Measurements from ENCODE around the gene XYLT2.

The XYLT2 gene

DNA sequence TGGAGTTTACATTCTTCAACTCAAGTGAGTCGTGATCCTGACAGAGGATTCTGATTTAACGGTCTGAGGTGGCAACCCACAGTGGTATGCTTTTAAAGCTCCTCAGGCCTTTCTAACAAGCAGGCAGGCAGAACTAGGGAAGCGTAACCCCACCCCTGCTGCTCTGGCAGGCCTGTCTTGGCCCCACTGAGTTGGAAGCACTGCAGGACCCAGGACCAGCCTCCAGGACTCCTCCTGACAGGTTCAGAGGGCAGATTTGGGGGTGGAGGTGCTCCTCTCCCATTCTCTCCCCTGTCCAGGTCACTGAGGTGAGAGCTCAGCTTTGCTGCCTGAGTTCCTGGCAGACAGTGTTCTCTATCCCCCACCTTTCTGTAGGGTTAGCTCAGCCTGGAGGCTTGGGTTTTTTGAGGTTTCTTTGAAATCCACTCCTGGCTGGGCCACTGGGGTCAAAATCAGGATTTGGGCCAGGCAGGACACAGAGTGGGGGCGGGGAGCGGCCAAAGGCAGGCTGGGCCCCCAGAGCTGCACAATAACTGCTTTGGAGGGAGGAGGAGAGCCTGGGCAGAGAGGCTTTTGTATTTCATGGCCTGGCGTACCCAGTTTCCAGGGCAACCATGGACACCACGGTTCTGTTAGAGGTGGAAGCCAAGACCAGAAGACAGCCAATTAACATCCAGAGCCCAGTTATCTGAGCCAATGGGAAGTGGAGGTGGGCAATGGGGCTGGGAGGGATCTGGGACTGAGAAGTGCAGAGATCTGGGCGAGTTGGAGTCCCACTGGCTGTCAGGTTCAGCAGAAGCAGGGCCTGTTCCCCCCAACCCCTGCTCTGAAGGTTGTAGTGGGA lies 17.5 kb downstream of the XYLT2 start:
- DNase-seq (ENCODE audit: low spot score): peak; percentile 79

DNA sequence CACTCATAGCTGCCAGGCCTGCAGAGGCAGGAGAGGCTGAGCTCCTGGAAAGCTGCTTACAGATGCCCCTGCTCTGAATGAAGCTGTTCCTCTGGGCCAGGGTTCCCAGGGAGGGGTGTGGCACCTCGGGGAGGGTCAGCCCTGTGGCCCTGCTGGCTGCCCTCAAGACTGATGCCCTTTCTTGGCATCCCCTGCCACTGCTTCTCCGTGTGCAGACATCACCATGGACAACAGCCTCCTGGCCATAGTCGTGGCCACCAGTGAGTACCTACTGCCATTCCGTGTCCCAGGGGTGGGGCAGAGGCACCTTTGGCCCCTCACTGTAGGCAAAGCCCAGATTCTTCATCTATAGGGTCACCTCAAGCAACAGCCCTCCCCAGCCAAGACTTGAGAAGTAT lies 18.1 kb downstream of the XYLT2 start:
- DNase-seq (ENCODE audit: low spot score): no peak

DNA sequence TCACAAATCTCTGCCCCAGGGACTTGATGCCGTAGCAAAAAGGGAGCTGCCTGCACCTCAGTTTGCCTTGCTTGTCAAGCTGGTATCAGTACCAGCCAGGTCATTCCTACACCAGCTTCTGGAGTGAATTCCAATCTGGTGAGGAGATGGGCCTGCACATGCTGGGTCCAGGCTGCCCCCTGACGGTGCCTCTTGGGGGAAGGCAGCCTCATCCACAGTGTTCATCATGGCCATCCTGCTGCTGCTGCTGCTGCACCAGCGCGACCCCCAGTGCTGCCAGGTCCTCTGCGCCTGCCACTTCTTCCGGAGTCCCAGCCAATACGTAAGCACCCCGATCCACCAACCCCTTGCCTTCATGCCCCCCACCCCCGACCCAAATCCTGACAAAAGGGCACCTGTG lies 18.8 kb downstream of the XYLT2 start:
- DNase-seq (ENCODE audit: low spot score): no peak

DNA sequence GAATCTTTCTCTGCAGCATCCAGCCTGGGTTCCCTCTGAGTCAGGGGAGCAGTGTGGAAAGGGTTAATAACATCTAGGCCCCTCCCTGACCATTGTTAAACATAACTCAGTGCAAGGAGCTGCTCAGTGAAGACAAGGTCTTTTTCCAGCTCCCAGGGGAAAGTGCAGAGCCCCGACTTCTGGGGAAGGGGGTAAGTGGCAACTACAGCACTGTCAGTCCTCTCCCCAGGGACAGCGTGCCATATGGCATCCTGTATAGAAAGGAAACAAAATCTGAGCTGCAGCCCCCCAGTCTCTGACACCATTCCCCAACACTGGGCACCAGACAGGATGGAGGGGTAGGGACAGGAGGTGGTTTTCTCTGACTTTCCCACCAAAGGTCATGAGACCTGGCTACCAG lies 19.2 kb downstream of the XYLT2 start:
- DNase-seq (ENCODE audit: low spot score): no peak

DNA sequence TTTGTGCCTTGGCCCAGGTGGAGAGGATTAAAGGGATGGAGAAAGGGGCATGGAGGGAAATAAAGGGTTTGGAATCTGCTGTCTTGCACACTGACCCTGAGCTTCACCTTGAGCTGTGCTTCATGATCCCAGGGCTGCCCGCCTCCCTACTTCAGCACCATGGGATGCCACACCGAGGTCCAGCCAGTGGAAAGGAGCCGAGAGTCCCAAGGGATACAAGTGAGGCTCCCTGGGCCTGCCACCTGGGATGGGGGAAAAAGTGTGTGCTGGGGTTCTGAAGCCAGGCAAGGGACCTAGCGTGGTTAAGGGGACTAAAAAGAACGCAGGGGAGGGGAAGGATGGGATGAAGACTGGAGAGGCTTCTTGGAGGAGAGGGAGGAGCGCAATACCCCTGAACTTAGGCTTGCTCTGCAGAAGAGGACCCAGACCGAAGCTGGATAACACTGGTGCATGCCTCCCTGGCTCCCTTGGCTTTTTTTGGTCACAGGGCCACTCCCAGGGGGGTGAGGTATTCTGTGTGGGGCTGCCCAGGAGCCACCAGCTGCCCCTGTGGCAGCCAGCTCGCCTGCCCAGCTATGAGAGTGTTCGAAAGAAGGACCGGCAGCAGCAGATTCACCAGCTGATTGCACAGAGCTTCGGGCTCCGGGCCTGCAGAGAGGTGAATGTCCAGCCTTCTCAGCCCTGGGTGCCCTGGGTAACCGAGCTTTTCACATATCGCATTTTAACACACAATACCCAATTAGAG lies 19.9 kb downstream of the XYLT2 start:
- DNase-seq (ENCODE audit: low spot score): no peak

DNA sequence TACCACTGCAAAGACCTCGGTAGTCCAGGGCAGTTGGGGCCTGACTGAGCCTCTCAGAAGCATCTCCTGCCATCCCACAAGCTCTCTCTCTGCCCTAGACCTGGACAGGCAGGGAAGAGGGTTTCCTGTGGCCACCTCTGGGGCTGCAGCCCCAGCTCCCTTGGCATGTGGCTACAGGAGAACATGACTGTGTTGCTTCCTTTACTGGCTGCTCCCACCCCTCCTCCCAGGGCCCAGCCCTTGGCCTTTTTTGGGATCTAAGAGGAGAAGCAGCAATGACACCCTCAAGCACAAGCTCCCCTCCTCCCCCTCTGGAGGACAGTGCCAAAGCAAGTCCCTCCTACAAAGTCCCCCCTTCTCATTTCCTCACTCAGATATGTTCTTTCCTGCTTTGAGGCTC lies 21.5 kb downstream of the XYLT2 start:
- DNase-seq (ENCODE audit: low spot score): no peak

DNA sequence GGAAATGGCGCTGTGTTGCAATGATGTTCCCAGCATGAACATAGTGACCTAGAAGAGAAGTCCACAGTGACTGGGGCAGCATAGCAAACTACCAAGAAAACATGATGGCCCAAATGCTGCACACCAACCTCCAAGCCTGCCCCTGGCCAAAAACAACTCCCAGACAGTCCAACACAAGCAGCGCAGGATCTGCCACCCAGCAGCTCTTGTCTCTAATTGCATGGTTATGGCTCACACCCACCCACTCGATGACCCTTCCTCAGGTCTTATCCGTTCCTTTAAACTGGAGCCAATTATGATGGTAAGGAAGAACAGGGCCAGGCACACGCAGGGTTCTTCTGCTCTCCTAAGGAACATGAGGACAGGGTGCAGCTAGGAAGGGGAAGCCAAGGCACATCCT lies 24.1 kb downstream of the XYLT2 start:
- DNase-seq (ENCODE audit: low spot score): no peak

DNA sequence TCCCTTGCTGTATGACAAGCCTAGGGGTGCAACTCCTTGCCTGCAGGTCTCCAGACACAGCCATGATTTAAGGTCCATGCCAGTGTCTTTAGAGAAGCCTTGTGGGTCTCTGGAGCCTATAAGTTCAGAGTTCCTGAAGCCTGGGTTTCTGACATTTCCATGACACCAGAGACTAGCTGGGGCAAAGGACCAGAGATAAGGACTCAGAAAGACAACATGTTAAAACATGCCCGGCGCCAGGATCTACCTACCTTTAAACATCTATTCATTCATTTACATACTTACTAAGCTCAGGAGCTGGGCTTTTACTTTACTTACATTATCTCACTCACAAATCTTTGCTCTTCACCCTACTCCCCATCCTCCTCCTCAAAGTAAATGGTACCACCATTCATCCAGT lies 25.6 kb downstream of the XYLT2 start:
- no peak for DNase-seq (ENCODE audit: low spot score)

DNA sequence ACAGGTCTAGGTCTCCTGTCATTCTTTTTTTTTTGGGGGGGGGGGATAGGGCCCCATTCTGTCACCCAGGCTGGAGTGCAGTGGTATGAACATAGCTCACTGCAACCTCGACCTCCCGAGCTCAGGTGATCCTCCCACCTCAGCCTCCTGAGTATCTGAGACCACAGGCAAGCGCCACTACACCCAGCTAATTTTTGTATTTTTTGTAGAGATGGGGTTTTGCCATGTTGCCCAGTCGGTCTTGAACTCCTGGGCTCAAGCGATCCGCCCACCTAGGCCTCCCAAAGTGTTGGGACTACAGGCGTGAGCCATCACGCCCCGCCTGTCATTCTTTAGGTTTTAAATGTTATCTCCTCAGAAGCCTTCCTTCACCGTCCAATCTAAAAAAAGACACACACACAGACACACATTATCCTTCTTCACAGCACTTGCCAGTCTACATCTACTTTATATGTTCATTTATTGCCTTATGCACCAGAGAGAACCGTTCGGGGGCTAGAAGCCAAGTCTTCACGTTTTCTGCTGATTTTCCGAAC lies 26.4 kb downstream of the XYLT2 start:
- no peak for DNase-seq (ENCODE audit: low spot score)

DNA sequence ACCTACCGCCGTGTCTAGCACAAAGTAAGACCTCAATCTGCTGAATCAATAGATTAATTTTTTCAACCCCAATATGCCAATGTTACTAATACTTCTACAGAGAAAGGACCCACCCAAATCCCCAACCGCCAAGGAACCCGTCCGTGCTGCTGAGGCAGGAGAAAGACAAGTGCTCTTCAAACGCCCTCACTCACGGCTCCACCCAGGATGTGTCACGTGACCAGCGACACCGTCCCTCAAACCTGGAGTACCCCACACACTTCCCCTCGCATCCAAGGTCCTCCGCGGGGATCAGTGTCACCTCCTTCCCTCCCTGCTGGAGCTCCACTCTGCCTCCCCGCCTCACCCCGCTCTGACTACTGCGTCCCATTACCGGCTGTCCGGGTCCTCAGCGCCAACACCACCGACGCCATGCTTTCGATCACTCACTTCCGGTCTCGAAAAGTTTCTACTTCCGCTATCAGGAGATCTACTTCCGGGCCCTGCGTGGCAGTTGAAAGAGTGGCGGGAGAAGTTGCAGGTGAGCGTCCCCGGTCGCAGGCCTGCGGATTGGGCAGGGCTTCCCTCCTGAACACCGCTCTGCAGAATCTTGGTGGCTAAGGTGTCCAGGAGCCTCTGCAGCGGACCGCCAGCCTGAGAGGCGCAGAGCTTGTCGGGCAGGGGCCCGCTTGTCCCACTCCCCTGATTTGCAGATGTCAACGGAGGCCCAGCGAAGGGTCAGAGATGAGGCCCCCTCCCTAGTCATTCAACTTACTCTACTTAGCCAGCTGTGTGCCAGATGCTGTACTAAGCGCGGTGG lies 27.0 kb downstream of the XYLT2 start, which contains the start of the genes EME1 and MRPL27:
EME1 (plus strand) TSS at position 472 of the 799 bp plus-strand sequence. CDS start 1,980 bp downstream, outside the sequence.
MRPL27 (minus strand) TSS at position 427 of the 799 bp plus-strand sequence; CDS start at position 413, 14 bp downstream.
- DNase-seq (ENCODE audit: low spot score): peak; percentile 93

DNA sequence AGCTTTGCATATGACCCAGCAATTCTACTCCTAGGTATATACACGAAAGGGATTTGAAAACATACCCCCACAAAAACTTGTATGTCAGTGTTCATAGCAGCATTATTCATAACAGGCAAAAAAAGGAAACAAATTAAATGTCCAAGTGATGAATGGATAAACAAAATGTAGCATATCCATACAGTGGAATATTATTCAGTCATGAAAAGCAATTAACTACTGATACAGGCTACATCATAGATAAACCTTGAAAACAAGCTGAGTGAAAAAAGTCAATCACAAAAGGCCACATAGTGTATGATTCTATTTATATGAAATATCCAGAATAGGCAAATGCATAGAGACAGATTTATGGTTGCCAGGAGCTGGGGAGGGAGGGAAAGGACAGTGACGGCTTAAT lies 27.8 kb downstream of the XYLT2 start:
- no peak for DNase-seq (ENCODE audit: low spot score)

DNA sequence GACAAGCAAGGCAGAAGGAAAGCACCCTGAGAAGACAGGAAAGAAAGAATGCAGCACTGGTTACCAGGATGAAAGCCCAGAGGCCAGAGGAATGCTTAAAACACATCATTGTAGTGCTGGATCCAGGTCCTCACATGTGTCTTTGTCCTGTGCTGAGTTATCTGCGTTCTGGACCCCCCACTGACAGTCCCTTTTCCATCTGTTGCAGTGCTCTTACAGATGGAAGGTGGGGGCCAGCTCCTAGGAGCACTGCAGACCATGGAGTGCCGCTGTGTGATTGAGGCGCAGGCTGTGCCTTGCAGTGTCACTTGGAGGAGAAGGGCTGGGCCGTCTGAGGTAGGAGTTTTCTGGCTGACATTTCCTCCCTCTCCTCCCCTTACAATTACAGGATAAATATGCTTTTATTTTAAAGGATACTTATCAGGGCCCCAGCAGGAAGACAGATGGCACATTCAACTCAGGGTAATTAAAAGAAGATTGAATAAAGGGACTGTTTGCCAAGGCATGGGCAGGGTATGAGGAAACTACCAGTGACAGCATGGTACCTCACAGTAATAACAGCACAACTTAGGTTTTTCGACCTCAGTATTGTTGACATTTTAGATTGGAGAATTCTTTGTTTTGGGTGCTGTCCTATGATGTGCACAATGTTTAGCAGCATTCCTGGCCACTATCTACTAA lies 30.1 kb downstream of the XYLT2 start:
- no peak for DNase-seq (ENCODE audit: low spot score)

DNA sequence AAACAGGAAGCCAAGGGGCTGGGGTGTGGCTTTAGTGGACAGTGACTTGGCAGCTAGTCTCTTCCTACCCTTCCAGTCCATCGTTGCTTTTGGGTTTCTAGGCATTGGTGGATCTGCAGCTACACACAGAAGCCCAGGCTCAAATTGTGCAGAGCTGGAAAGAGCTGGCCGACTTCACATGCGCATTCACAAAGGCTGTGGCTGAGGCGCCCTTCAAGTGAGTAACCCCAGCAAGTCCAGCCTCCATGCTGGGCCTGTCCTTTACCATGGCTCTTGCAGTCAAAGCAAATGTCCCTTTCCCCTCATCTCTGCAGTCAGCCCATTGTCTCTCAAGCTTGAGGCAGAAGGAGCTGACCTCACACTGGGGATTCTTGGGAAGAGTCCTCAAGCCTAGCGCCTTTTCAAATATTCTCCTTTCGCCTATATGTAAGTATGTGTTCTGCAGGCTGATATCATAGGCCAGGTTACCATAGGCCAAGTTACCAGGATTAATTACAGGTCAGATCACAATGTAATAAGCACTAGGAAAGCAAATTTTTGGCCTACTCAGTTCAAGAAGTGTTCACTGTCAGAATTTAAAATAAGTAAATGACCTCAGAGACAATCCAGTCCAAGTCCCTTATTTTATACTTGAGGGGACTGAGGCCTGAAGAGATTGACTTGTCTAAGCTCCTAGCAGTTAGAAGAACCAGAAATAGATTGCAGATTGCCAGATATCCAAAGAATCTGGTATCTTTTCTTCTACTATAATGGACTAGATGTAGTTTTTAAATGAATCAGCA lies 33.6 kb downstream of the XYLT2 start:
- DNase-seq (ENCODE audit: low spot score): no peak

DNA sequence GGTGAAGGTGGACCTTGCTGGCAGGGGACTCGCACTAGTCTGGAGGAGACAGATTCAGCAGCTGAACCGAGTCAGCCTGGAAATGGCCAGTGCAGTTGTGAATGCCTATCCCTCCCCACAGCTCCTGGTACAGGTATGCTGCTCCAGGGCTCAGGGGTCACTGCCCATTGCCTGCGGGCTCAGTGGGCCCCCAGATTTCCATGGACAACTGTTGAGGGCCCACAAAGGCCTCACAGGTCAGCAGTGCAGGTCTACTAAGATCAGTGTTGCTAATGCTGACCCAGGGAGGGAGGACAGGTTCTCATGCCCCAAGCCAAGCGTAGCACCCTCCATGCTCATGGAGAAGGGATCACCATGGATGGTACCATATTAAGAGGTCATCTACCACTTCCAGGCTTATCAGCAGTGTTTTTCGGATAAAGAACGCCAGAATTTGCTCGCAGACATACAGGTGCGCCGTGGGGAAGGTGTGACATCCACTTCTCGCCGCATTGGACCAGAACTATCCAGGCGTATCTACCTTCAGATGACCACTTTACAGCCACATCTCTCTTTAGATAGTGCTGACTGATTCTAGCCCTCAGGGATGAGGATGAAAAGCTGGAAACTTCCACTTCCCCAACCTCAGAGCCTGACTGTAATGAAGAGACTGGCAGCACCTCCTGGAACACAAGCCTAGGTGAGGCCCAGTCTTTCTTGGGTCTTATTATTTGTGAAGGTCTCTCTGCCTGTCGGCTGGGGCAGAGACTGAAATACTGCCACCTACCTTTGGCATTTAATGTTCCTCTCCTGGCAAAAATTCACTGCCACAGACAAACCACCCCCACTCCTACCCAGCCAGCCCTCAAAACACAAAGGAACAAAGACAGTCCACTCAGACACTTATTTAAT lies 34.7 kb downstream of the XYLT2 start:
- no peak for DNase-seq (ENCODE audit: low spot score)

DNA sequence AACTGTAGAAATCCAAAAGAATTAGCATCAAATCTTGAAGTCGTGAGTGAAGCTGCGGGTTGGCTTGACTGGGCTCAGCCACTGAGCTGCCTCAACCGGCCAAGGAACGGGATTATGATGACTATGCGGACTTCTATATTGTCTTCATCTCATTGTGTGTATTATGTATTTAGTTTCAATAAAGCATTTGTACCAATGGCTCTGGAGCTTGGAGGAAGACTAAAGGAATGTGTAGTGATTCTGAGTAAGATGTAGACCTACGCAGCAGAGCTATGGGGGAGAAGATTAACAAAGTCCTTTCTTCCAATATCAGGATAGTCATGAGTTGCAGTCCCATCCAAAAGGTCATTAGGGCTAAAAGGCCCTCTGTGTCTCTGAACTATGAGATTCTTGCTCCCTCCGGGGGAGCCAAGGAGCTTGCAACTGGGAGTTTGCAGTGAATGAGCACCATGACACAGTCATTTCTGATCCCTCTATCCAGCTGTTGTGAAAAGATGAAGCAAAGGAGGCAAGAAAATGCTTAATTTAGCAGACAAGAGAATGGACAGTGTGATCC lies 35.4 kb downstream of the XYLT2 start:
- DNase-seq (ENCODE audit: low spot score): no peak

DNA sequence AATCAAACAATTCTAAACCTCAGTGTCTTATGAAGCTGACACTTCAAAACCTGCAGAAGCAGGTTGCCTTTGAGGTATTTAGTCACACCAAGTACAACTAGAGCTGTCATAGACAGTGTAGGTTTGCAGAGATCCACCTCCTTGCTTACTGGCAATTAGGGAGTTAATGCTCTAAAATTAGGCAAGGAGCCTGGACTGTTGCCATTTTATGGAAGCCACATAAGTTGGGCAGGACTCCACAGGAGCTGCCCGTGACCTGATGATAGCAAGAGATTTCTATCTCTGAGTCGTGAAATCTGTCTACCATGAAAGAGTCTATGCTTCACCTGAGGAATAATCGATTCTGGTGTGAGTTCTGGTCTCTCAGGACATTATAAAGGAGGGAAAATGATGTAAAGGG lies 36.0 kb downstream of the XYLT2 start:
- DNase-seq (ENCODE audit: low spot score): no peak

DNA sequence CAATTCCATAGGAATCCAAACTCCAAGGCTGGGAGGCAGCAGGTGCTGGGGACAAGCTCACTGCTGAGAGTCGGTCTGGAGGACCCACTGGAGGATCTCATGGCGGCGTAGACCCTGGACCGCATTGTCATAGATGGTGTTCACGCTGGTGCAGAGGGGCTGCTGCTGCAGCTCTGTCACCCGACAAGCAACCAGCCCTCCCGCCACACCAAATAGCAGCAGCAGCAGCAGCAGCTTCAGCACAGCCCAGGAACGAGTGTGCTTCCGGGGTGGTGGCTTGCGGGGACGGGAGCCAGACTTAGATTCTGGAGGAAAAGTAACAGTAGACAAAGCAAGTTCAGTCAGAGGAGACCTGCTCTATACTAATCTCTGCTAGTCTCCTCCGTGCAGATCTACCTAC lies 37.0 kb downstream of the XYLT2 start:
- DNase-seq (ENCODE audit: low spot score): no peak

DNA sequence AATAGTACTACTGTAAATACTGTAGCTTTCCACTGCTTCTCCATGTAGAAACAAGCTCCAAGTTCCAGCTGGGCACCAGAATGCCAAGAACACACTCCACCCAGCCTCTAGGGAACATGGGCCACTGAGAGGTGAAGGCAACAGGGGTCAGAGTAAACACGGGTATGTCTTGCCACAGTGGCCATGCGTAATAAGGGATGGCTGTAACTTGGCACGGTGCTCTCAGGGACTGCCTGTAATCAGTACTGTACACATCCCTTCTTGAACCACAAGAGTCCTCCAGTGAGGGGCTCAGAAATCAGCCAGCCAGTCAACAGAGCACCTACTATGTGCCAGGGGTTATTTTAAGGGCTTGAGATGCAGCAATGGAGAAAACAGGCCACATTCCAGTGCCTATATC lies 40.6 kb downstream of the XYLT2 start:
- no peak for DNase-seq (ENCODE audit: low spot score)

DNA sequence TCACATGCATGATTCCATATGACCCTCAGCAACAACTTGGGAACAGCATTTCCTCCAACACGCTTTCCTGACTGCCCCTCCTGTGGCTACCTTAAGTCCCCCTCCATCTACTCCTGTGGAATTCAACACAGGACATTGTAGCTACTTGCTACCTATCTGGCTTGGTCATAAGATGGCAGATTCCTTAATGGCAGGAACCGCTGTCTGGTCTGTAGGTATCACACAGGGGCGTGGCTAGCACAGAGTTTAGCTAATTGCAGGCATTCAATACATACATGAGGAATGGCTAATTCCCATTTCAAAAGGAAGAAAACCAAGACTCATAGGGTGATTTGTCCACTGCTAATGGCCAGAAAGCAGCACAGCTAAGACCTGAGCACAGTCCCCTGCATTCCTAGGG lies 42.8 kb downstream of the XYLT2 start:
- DNase-seq (ENCODE audit: low spot score): no peak

Data from cerebellar cortex (tissue), 1 donor.